GM10266 (cell line): Measurements from ENCODE around the gene ZNF267.

Experiments
- DNase-seq: peaks from one replicate; pipeline ENCODE4 v3.0.0; 2012; ENCODE audit errors: extremely low spot score
- TF ChIP-seq, protein P1 (sequence below): IDR thresholded peaks from 2 replicates; pipeline ENCODE4 v1.5.1; 2012; ENCODE audit warnings: mild to moderate bottlenecking, low read depth; ENCODE audit not compliant: control insufficient read depth, insufficient read depth; ENCODE audit errors: missing control alignments

Gene ZNF267

DNA sequence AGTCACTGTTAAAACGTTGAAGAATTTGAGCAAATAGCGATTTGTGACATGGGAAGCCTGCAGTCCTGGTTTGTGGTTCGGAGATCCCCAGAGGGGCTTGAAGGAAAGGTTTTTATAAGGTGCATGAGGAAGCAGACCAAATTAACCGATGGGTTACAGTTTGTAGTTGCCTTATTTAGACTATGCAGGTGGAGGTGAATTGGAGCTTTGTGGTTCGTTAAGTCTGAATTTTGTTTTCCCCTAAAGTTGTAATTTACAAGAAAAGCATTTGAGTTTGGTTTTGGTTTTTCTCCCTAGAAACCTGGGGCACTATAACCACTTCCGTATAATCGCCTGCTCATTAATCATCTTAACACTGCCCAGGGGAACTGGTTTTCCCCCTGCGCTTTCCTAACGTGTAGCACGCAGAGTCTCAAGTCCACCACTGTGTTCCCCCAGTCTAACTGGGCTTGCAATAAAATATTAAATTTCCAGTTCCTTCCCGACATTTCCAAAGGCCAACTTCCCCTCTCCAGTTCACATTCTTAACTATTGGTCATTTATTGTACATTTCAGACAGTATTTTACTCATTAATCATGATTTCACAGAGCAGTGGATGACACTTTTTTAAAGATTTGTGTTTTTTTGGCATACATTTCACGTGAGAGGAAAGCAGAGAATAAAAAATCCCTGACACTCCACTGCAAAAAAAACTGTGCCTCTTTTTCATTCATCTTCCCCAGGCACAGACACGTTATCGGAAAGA, 932 bp downstream of the ZNF267 start:
- DNase-seq: peak; percentile 59
- TF ChIP-seq, protein P1, sequence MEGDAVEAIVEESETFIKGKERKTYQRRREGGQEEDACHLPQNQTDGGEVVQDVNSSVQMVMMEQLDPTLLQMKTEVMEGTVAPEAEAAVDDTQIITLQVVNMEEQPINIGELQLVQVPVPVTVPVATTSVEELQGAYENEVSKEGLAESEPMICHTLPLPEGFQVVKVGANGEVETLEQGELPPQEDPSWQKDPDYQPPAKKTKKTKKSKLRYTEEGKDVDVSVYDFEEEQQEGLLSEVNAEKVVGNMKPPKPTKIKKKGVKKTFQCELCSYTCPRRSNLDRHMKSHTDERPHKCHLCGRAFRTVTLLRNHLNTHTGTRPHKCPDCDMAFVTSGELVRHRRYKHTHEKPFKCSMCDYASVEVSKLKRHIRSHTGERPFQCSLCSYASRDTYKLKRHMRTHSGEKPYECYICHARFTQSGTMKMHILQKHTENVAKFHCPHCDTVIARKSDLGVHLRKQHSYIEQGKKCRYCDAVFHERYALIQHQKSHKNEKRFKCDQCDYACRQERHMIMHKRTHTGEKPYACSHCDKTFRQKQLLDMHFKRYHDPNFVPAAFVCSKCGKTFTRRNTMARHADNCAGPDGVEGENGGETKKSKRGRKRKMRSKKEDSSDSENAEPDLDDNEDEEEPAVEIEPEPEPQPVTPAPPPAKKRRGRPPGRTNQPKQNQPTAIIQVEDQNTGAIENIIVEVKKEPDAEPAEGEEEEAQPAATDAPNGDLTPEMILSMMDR: no peak

DNA sequence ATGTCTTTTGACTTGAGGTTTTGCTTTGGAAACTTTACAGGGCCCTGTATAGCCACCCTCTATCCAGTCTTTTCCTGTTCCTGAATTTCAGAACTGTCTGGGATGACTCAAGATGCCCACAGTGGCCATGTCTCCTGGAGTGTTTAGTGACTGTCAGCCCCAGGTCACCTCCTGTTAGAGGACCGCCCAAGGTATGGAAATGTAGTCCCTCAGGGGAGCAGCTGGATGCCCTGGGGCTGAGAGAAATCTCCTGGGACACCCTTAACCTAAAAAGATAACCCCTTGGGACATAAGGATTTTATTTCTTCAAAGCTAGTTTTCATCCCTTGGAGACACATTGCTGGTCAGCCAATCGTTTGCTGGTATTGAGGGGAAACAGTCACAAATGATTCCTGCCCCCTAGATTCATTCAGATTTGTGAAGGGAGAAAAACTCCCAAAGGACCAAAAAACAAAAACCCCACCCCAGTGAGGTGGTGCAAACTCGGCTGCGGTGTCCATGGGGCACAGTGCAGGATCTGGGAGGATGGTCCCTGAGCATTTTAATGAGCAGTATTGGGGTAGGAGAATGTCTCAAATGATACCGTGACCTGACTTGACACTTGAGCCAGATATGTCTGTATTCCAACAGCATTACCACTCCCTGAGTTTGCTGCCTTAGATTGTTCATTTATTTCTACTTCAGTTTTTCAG, 1.7 kb downstream of the ZNF267 start:
- TF ChIP-seq, protein P1: no peak

DNA sequence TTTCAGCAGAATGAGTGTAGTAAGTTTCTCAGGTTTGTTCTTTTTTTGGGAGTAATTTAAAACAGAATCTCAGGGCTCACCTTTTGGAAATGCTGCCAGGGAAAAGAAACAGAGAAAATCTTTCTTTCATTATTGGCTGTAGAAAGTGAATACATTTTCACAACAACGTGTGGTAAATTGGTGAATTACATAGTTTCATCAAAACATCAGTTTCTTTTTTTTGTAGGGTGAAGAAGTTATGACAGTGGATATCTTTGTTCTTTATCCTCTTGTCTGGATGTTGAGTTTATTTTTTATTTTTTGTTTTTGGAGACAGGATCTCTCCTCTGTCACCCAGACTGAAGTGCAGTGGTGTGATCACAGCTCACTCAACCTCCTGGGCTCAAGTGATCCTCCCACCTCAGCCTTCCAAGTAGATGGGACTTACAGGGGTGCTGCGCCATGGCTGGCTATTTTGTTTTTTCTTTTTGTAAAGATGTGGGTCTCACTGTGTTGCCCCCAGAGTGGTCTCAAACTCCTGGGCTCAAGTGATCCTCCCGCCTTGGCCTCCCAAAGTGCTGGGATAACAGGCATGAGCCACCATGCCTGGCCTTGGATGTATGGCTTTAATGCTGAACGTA, 2.4 kb downstream of the ZNF267 start:
- TF ChIP-seq, protein P1: no peak
- no peak for DNase-seq

More for the DNA sequence above, 1.7 kb downstream of the ZNF267 start:
- no peak for DNase-seq

DNA sequence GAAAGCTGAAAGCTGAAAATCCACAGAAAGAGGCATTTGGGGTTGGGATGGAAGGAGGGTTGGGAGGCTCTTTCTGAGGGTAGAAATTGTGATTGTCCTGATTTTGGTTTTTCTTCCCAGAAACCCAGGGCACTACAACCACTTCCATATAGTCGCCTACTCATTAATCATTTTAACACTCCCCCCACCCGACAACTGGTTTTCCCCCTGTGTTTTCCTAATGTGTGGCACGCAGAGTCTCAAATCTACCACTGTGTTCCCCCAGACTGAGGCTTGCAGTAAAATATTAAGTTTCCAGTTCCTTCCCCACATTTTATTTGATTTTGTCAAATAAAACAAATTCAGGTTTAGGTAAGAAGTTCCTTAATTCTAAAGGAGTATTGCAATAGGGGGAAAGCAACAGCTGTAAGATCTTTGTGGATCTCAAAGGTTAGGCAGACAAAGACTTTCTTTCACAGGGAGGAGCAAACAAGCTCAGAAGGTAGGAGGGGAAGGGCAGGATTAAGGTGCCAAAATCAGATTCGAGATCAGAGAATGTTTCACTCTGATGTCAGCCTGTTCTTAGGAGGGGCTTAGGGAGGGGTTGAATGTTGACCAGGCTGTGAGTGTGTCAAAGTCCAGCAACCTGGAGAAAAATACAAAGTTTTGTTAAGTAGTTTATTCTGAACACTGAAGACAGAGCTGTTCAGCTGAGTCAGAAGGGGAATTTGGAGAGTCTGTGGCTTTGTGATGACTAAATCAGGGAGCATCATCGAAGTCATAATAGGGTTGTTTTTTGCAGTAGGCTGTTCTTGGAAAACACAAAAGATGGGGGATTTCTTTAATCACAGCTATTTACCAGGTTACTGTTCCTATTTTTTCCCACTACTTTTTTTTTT, 3.6 kb downstream of the ZNF267 start:
- peak; percentile 67 for DNase-seq
- TF ChIP-seq, protein P1: no peak

DNA sequence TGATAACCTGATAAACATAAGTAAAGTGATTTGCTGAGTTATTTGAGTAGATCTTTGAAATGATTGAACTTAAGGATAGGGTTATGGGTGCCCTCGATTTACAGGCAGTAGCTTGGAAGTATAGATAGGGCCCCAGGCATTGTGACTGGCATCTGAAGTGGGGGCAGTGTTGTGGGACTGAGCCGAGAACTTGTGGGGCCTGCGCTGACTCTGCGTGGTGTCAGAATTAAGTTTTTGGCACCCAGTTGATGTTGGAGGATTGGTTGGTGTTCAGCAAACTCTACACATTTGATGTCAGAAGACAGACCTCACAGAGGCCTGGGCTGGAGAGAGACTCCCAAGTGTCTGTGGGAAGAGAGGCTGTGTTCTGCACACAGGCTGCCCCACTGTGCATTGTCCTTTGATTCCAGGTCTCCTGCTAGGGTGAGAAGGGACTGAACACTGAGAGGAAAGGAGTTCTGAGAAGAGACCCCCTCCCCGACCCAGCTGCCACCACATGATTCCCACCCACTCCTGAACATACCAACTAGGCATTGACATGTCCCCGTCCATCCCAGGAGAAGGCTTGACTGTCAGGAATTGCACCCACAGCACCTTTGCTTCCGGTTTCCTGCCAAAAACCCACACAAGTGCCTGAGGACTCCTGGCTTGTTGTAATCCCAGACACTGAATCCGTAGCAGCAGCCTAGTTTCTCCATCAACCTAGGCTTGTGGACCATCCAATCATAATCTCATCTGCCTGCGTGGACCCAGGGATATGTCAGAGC, 4.5 kb downstream of the ZNF267 start:
- DNase-seq: no peak
- TF ChIP-seq, protein P1: no peak

DNA sequence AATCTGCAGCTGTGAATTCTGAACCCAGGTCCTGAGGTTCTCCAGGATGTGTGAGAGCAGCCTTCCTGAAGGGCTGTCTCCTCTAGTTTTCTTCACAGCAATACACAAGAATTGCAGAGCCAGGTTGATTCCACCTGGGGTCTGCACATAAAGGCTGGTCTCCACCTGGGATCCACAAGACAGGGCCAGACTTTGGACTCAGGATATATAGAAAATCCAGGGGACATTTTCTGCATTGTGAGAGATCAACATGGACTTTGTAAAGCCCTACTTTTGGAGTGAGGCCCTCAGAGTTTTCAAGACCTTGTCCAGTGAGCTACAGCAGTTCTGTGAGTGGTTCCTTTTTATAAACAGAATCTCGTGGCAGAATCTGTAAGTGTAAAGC, 6.3 kb downstream of the ZNF267 start:
- TF ChIP-seq, protein P1: no peak
- DNase-seq: no peak
